ENCODE results near the gene UVSSA.
"Not testable (repeated sequence)": the region's sequence is repeated elsewhere in the genome, so short reads cannot be mapped to it uniquely, and the experiment has no call there.

Gene UVSSA

GRCh38 chr4:1443688-1444172 is 96.7 kb downstream of the UVSSA start:
- DNase-seq (ENCODE audit: low read depth), result not testable (repeated sequence)

Measured in activated T-cell treated with anti-CD3 and anti-CD28 coated beads for 1 hour (primary cell).